Ishikawa (cell line): ENCODE data around the gene AP1B1.

ENCODE experiments used
- CEBPB ChIP-seq: IDR thresholded peaks from 2 replicates; pipeline ENCODE4 v1.6.1; 2012
- CREB1 ChIP-seq: IDR thresholded peaks from 2 replicates; pipeline ENCODE4 v1.6.1; 2012; ENCODE audit warnings: low read depth
- EGR1 ChIP-seq: IDR thresholded peaks from 2 replicates; pipeline ENCODE4 v1.6.1; 2012
- EP300 ChIP-seq: IDR thresholded peaks from 2 replicates; pipeline ENCODE4 v1.6.1; 2012; ENCODE audit warnings: borderline replicate concordance
- FOXM1 ChIP-seq: IDR thresholded peaks from 2 replicates; pipeline ENCODE4 v1.6.1; 2012; ENCODE audit warnings: low read depth, borderline replicate concordance
- NFIC ChIP-seq: IDR thresholded peaks from 2 replicates; pipeline ENCODE4 v1.6.1; 2012
- RAD21 ChIP-seq: IDR thresholded peaks from 2 replicates; pipeline ENCODE4 v1.6.1; 2012; ENCODE audit warnings: low read depth
- TAF1 ChIP-seq: IDR thresholded peaks from 2 replicates; pipeline ENCODE4 v1.6.1; 2012; ENCODE audit warnings: low read depth, mild to moderate bottlenecking
- TCF12 ChIP-seq: IDR thresholded peaks from 2 replicates; pipeline ENCODE4 v1.6.1; 2012; ENCODE audit warnings: low read depth
- TEAD4 ChIP-seq: IDR thresholded peaks from 2 replicates; pipeline ENCODE4 v1.6.1; 2012
- YY1 ChIP-seq: IDR thresholded peaks from 2 replicates; pipeline ENCODE4 v1.6.1; 2012; ENCODE audit warnings: low read depth
- ZBTB7A ChIP-seq: IDR thresholded peaks from 2 replicates; pipeline ENCODE4 v1.6.1; 2012; ENCODE audit warnings: low read depth
- TF ChIP-seq, protein P1 (sequence below): IDR thresholded peaks from 2 replicates; pipeline ENCODE4 v1.6.1; 2012
- TF ChIP-seq, protein P2 (sequence below): IDR thresholded peaks from 2 replicates; pipeline ENCODE4 v1.6.1; 2012
- TF ChIP-seq, protein P3 (sequence below): IDR thresholded peaks from 2 replicates; pipeline ENCODE4 v1.6.1; 2012; ENCODE audit warnings: low read depth, mild to moderate bottlenecking

The AP1B1 gene

DNA sequence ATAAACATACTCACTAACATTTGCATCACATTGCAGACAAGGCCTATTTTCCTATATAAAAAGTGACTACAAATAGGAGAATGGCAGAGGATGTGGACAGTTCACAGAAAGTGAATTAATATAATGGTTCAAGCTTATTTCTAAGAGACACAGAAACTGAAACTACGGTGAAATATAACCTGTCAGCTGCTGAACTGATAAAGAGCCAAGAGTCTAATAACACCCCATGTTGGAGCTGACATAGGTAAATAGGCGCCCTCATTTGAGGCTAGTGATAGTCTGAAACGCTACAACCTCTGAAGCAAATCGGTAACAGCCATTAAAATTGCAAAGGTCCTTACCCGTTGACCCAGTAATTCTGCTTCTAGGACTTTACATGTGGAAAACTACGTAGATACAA is 14.0 kb downstream of the AP1B1 start:
- no peak for TF ChIP-seq RAD21
- TF ChIP-seq TCF12: no peak
- TF ChIP-seq, protein P1, sequence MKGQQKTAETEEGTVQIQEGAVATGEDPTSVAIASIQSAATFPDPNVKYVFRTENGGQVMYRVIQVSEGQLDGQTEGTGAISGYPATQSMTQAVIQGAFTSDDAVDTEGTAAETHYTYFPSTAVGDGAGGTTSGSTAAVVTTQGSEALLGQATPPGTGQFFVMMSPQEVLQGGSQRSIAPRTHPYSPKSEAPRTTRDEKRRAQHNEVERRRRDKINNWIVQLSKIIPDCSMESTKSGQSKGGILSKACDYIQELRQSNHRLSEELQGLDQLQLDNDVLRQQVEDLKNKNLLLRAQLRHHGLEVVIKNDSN: no peak
- no peak for TF ChIP-seq NFIC
- TF ChIP-seq EP300: no peak
- TF ChIP-seq CREB1: no peak
- TF ChIP-seq CEBPB: no peak
- no peak for TF ChIP-seq FOXM1
- TF ChIP-seq, protein P2, sequence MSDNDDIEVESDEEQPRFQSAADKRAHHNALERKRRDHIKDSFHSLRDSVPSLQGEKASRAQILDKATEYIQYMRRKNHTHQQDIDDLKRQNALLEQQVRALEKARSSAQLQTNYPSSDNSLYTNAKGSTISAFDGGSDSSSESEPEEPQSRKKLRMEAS: no peak
- no peak for TF ChIP-seq ZBTB7A
- no peak for TF ChIP-seq TEAD4
- no peak for TF ChIP-seq EGR1
- TF ChIP-seq, protein P3, sequence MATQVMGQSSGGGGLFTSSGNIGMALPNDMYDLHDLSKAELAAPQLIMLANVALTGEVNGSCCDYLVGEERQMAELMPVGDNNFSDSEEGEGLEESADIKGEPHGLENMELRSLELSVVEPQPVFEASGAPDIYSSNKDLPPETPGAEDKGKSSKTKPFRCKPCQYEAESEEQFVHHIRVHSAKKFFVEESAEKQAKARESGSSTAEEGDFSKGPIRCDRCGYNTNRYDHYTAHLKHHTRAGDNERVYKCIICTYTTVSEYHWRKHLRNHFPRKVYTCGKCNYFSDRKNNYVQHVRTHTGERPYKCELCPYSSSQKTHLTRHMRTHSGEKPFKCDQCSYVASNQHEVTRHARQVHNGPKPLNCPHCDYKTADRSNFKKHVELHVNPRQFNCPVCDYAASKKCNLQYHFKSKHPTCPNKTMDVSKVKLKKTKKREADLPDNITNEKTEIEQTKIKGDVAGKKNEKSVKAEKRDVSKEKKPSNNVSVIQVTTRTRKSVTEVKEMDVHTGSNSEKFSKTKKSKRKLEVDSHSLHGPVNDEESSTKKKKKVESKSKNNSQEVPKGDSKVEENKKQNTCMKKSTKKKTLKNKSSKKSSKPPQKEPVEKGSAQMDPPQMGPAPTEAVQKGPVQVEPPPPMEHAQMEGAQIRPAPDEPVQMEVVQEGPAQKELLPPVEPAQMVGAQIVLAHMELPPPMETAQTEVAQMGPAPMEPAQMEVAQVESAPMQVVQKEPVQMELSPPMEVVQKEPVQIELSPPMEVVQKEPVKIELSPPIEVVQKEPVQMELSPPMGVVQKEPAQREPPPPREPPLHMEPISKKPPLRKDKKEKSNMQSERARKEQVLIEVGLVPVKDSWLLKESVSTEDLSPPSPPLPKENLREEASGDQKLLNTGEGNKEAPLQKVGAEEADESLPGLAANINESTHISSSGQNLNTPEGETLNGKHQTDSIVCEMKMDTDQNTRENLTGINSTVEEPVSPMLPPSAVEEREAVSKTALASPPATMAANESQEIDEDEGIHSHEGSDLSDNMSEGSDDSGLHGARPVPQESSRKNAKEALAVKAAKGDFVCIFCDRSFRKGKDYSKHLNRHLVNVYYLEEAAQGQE: no peak
- no peak for TF ChIP-seq TAF1
- no peak for TF ChIP-seq YY1

DNA sequence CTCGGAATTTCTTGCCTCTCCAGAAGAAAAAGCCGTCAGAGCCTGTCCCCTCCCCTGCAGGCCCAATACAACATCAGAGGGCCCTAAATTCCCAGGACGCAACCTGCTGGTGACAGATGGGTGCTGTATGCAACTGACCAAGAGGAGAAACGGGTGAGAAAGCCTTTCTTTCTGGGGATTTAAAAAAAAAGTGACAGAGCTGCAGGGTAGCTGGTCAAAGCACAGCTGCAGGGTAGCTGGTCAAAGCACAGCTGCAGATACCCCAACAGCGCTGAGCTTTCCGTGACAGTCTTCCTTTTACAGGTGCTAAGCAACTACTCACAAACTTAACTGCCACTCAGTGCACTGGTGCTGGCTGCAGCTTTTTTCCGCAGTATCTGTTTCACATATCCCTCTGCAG is 17.8 kb downstream of the AP1B1 start:
- TF ChIP-seq CREB1 (no peak), EP300 (no peak), CEBPB (no peak), ZBTB7A (no peak), YY1 (no peak), NFIC (no peak), EGR1 (no peak), TCF12 (no peak), TAF1 (no peak)
- TF ChIP-seq, protein P3: no peak

DNA sequence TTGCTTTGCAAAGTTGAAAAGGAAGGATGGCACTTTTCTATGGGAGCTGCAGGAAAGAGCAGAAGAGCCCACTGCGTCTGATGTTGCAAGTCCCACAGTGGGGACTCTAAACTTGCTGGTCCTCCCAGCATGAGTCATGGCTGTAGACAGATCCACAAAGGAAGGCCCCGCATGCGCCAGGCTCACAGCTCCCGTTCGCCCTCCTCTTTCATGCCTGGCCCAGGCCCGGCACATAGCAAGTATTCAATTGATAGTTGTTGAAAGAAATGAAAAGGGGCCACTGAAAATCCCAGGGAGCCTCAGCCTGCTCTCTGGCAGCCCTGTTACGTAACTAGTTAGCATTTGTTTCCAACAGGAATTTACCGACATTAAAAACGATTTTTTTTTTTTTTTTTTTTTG is 18.9 kb downstream of the AP1B1 start:
- TF ChIP-seq TAF1 (no peak), CEBPB (peak; percentile 77)

DNA sequence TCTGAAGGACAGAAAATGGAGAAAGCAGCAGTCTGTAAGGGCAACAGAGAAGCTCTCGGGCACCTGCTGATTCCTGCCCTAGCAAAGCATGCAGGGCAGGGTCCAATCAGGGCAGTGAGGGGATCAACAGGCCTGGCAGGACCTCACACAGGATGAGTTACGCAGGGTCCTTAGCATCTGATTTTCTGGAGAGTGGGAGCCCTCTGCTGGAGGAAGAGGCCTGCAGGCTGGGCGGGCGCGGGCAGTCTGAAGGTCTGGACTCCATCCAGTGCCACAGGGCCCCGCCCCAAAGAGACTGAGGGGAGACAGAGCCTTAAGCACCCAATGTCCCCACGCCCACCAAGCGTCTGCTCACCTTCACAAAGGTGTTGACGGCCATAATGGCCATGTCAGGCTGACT is 28.9 kb downstream of the AP1B1 start:
- TF ChIP-seq EP300 (no peak), CEBPB (no peak), RAD21 (peak; percentile 75)

DNA sequence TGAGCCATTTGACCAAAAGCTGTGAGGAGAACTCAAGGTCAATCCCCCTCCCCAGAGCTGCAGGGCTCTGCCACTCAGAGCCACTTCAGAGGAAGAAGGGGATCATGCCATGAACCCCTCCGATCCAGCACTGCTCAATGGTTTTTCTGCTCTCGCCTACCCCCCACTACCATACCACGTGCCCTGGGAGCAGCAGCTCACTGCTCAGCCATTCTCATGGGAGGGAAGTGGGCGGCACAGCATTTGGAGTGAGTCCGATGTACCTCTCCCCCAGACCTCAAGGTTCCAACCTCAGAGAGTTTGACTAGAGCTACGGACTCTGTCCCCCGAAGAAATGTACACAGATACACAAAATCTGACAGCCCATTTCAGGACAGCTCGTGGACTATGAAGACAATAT is 34.5 kb downstream of the AP1B1 start:
- TF ChIP-seq EGR1 (no peak), CREB1 (no peak), TCF12 (no peak), EP300 (no peak), CEBPB (no peak), TEAD4 (no peak), RAD21 (no peak), TAF1 (no peak), FOXM1 (no peak), YY1 (no peak)
- TF ChIP-seq, protein P3: no peak
- TF ChIP-seq, protein P1: no peak
